SK-N-SH (cell line): ENCODE measurements around the gene JAML. TPM values are rescaled to one million over a fixed set of nuclear protein-coding genes. Genes with fewer than 3 reads are reported as not detected.
A peak's percentile ranks its signal among the peaks of the same experiment; 100 is the strongest.

Experiments used
- CTCF ChIA-PET: fragments of 300-600, 350-600 bp; formaldehyde crosslinking; extraction: SDS; loops from one replicate; lab custom pipeline; 2021; lab: Yijun Ruan, JAX
- POLR2A ChIA-PET: fragments of 350-600 bp; sonication (Branson Sonifier 250); formaldehyde crosslinking; extraction: SDS; loops from one replicate; lab custom pipeline; 2020; ENCODE audit warnings: antibody characterized with exemption, inconsistent platforms; lab: Yijun Ruan, JAX
- DNase-seq: peaks from one replicate; pipeline ENCODE4 v3.0.0; 2012
- H2AFZ ChIP-seq: fragments of 200-600 bp; sonication (generic); 2 replicates; pipeline ENCODE4 v1.8.1; 2016; ENCODE audit warnings: antibody characterized with exemption, mild to moderate bottlenecking, low read depth
- H3F3A ChIP-seq: fragments of 200-600 bp; sonication (generic); replicated peaks from 2 replicates; pipeline ENCODE3; 2016; ENCODE audit warnings: antibody characterized with exemption, mild to moderate bottlenecking; ENCODE audit not compliant: insufficient read depth
- H3K27ac ChIP-seq, 2 experiments: fragments of 200-500 bp in 1 of 2; fragments of 200-600 bp in 1 of 2; sonication (Bioruptor generic) in 1 of 2; sonication (generic), shearing (Covaris generic) in 1 of 2; 2 replicates each; pipeline versions ENCODE4 v1.5.1 to v1.6.1; 2014 to 2016; ENCODE audit warnings: low read depth in 2 of 2, inconsistent platforms in 1 of 2, low read length in 1 of 2, mild to moderate bottlenecking in 1 of 2, mixed read lengths in 1 of 2
- H3K27me3 ChIP-seq: fragments of 200-600 bp; sonication (generic), shearing (Covaris generic); 2 replicates; pipeline ENCODE4 v1.6.1; 2016; ENCODE audit warnings: mixed run types; ENCODE audit not compliant: insufficient read depth
- H3K36me3 ChIP-seq, 2 experiments: fragments of 200-500 bp in 1 of 2; fragments of 200-600 bp in 1 of 2; sonication (Bioruptor generic) in 1 of 2; sonication (generic) in 1 of 2; replicated peaks in 1 of 2; 2 replicates each; pipeline versions ENCODE3 to v1.5.1; 2014 to 2016; ENCODE audit warnings: low read length in 1 of 2, mild to moderate bottlenecking in 1 of 2; ENCODE audit not compliant: insufficient read depth in 2 of 2, control insufficient read depth in 1 of 2
- H3K4me1 ChIP-seq, 2 experiments: fragments of 200-500 bp in 1 of 2; fragments of 200-600 bp in 1 of 2; sonication (Bioruptor generic) in 1 of 2; sonication (generic), shearing (Covaris generic) in 1 of 2; 2 replicates each; pipeline versions ENCODE4 v1.5.1 to v1.6.1; 2014 to 2016; ENCODE audit warnings: low read depth in 1 of 2, low read length in 1 of 2, mixed run types in 1 of 2; ENCODE audit not compliant: insufficient read depth in 2 of 2, control insufficient read depth in 1 of 2
- H3K4me2 ChIP-seq: fragments of 200-600 bp; sonication (generic), shearing (Covaris generic); 2 replicates; pipeline ENCODE4 v1.6.1; 2017; ENCODE audit warnings: mixed run types
- H3K4me3 ChIP-seq, 2 experiments: fragments of 200-500 bp in 1 of 2; fragments of 200-600 bp in 1 of 2; sonication (Bioruptor generic) in 1 of 2; sonication (generic), shearing (Covaris generic) in 1 of 2; 2 replicates each; pipeline versions ENCODE4 v1.5.1 to v1.8.1; 2014 to 2016; ENCODE audit warnings: low read depth in 2 of 2, inconsistent platforms in 1 of 2, low read length in 1 of 2, mild to moderate bottlenecking in 1 of 2, mixed read lengths in 1 of 2, moderate library complexity in 1 of 2
- H3K79me2 ChIP-seq: fragments of 200-600 bp; sonication (generic); 2 replicates; pipeline ENCODE4 v1.8.1; 2017; ENCODE audit warnings: mild to moderate bottlenecking; ENCODE audit not compliant: insufficient read depth
- H3K9ac ChIP-seq: fragments of 200-600 bp; sonication (generic); 2 replicates; pipeline ENCODE4 v1.6.1; 2017; ENCODE audit warnings: mixed run types
- H3K9me2 ChIP-seq: fragments of 200-600 bp; sonication (generic); 2 replicates; pipeline ENCODE4 v1.6.1; 2017; ENCODE audit warnings: mixed run types
- H3K9me3 ChIP-seq: fragments of 200-600 bp; sonication (generic); 2 replicates; pipeline ENCODE4 v1.6.1; 2017; ENCODE audit warnings: mixed run types, mild to moderate bottlenecking, moderate library complexity
- H4K20me1 ChIP-seq: fragments of 200-600 bp; sonication (generic); 2 replicates; pipeline ENCODE4 v1.6.1; 2017; ENCODE audit warnings: mild to moderate bottlenecking, mixed run types; ENCODE audit not compliant: insufficient read depth
- CTCF ChIP-seq: fragments of 200-600 bp; sonication (generic); IDR thresholded peaks from 2 replicates; pipeline ENCODE4 v1.6.1; 2017; ENCODE audit warnings: antibody characterized with exemption, mild to moderate bottlenecking, moderate library complexity
- FOSL2 ChIP-seq: IDR thresholded peaks from 2 replicates; pipeline ENCODE4 v1.4.0; 2012; ENCODE audit warnings: low read depth, mild to moderate bottlenecking, moderate library complexity, borderline replicate concordance
- NFIC ChIP-seq: IDR thresholded peaks from 2 replicates; pipeline ENCODE4 v1.4.0; 2012; ENCODE audit warnings: borderline replicate concordance
- RAD21 ChIP-seq: IDR thresholded peaks from 2 replicates; pipeline ENCODE4 v1.6.1; 2012; ENCODE audit warnings: mild to moderate bottlenecking, low read length
- RCOR1 ChIP-seq: fragments of 150-350 bp; IDR thresholded peaks from 2 replicates; pipeline ENCODE4 v1.6.1; 2017; ENCODE audit warnings: antibody characterized with exemption, low read length
- REST ChIP-seq: IDR thresholded peaks from 2 replicates; pipeline ENCODE4 v1.6.1; 2012; ENCODE audit warnings: mild to moderate bottlenecking, low read depth, low read length, moderate library complexity
- RFX5 ChIP-seq: IDR thresholded peaks from 2 replicates; pipeline ENCODE4 v1.6.1; 2012; ENCODE audit warnings: mild to moderate bottlenecking, improper control_type of control experiment, low read length
- SMC3 ChIP-seq: IDR thresholded peaks from 2 replicates; pipeline ENCODE4 v1.6.1; 2012; ENCODE audit warnings: low read depth, low read length, improper control_type of control experiment
- WGBS: methylation state at CpG from one replicate; pipeline ENCODE4 v1.1.6; 2017; ENCODE audit warnings: low lambda C conversion rate; 5-methylcytosine and 5-hydroxymethylcytosine counted together
- polyA plus RNA-seq, 3 experiments: library from polyadenylated mRNA; depleted of rRNA; stranded (reverse); fragments of >200 nt; gene quantifications; 2 replicates each; pipeline ENCODE4 v1.2.3, GENCODE V29; 2012

The JAML gene
- polyA plus RNA-seq, 1 of the 3 experiments (the other 2 are of a cell fraction): not detected

DNA sequence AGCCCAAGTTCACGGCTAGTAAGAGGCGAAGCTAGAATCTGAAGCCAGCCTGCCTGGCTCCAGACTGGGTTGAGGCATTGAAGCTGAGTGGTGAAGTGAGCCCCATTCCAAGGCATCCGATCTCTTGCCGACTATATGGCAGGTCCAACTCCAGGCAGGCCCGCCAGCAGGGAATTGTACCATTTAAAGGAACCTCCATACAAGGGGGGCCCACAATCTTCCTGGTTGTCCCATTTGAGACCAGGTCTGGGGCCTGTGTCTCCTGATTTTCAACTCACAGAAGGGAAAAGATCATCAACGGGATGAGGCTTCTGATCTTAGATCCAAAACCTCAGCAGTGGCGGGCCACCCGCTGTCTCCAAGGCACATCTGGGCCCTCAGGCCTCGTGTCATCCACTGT, 52.5 kb downstream of the JAML start (continued):
- TF ChIP-seq NFIC: no peak
- no peak for TF ChIP-seq RCOR1

- Histone ChIP-seq H3K4me3 (peak overlapping the region in 1 of 2 experiments; percentile 46; a peak in 1 of 4 replicates), H3F3A (no peaks in the 10 kb centered on the region), H4K20me1 (no peaks in the 10 kb centered on the region), H3K36me3 (no peaks in the 10 kb centered on the region), H3K9me2 (no peaks in the 10 kb centered on the region), H3K27ac (no peak overlapping the region), H3K79me2 (no peaks in the 10 kb centered on the region), H3K27me3 (peaks cover 44% of the 10 kb centered on the region), H3K9me3 (no peaks in the 10 kb centered on the region), H3K4me2 (no peak overlapping the region; the same call in 1 of the 2 replicates), H3K4me1 (peaks cover 0 to 6% of the 10 kb centered on the region in 2 experiments; a peak in 1 of 4 replicates), H2AFZ (no peak overlapping the region), H3K9ac (no peak overlapping the region)
- WGBS: 19% methylated on average over 20 of the region's 29 CpGs
- peak; percentile 93 for DNase-seq
- ChIA-PET POLR2A (interaction anchor here (0.5 to 1.2 kb wide), 3 partner anchors 34 to 188 kb away, joined by 3 to 4 read pairs (median 3); partner anchors contain the start of gene UBE4A), CTCF (interaction anchor here (0.6 to 6.3 kb wide), 51 partner anchors 8 to 1136 kb away, joined by 3 to 246 read pairs (median 4); partner anchors contain the start of gene SCN4B)
- TF ChIP-seq RFX5: no peak
- TF ChIP-seq FOSL2: no peak
- TF ChIP-seq CTCF: peak; percentile 89
- TF ChIP-seq REST: no peak
- peak; percentile 79 for TF ChIP-seq SMC3
- peak; percentile 86 for TF ChIP-seq RAD21
Measured at GRCh38 chr11:118171269-118172062, 53.3 kb downstream of the JAML start.
